H1 (cell line): ENCODE measurements around the gene UBE2V1. TPM values are rescaled to one million over a fixed set of nuclear protein-coding genes. Genes with fewer than 3 reads are reported as not detected.

Experiments
- CTCF ChIA-PET: fragments of 300-600 bp; sonication (Branson Sonifier 250); formaldehyde crosslinking; loops from one replicate; lab custom pipeline; 2021; ENCODE audit not compliant: partially characterized antibody; lab: Charles Lee
- POLR2A ChIA-PET: fragments of 300-600 bp; sonication (Branson Sonifier 250); formaldehyde crosslinking; loops from one replicate; lab custom pipeline; 2021; ENCODE audit warnings: inconsistent platforms; ENCODE audit not compliant: partially characterized antibody; lab: Charles Lee
- DNase-seq, 2 experiments: peaks; one replicate each; pipeline versions ENCODE4 v3.0.0 to v3.0.0-alpha.2; 2010 to 2022; ENCODE audit warnings: low spot score in 2 of 2, low read depth in 1 of 2, mixed read lengths in 1 of 2
- FAIRE-seq: peaks from 2 replicates; lab custom pipeline; 2011; peaks lifted over from hg19 to GRCh38; lab: Jason Lieb, UNC
- H2AFZ ChIP-seq: 2 replicates; pipeline ENCODE4 v1.8.1; 2012; ENCODE audit warnings: low read length, inconsistent platforms
- H2AK5ac ChIP-seq: 2 replicates; pipeline ENCODE4 v1.6.1; 2013; ENCODE audit warnings: low read depth, low read length
- H2BK120ac ChIP-seq: replicated peaks from 2 replicates; pipeline ENCODE3; 2013; ENCODE audit warnings: low read depth, low read length, inconsistent platforms
- H2BK12ac ChIP-seq: 2 replicates; pipeline ENCODE4 v1.6.1; 2013; ENCODE audit warnings: low read depth, low read length
- H2BK15ac ChIP-seq: 2 replicates; pipeline ENCODE4 v1.6.1; 2013; ENCODE audit warnings: low read length
- H2BK20ac ChIP-seq: 2 replicates; pipeline ENCODE4 v1.6.1; 2013; ENCODE audit warnings: low read length
- H2BK5ac ChIP-seq: 2 replicates; pipeline ENCODE4 v1.6.1; 2013; ENCODE audit warnings: low read depth, low read length
- H3K14ac ChIP-seq: 2 replicates; pipeline ENCODE4 v1.6.1; 2013; ENCODE audit warnings: inconsistent platforms; ENCODE audit not compliant: insufficient read length
- H3K18ac ChIP-seq: 2 replicates; pipeline ENCODE4 v1.6.1; 2013; ENCODE audit warnings: low read length; ENCODE audit errors: extremely low read depth
- H3K23ac ChIP-seq: 2 replicates; pipeline ENCODE4 v1.6.1; 2013; ENCODE audit warnings: inconsistent platforms; ENCODE audit not compliant: insufficient read length
- H3K23me2 ChIP-seq: 2 replicates; pipeline ENCODE4 v1.6.1; 2013; ENCODE audit warnings: low read depth, low read length
- H3K27ac ChIP-seq: 2 replicates; pipeline ENCODE4 v1.6.1; 2011; ENCODE audit warnings: low read depth, low read length, inconsistent platforms
- H3K27me3 ChIP-seq, 4 experiments: replicated peaks in 1 of 4; 1 replicate in 1 of 4; 2 replicates in 3 of 4; pipeline versions ENCODE4 v1.6.1 to v1.8.1; 2011 to 2013; ENCODE audit warnings: low read length in 3 of 4, mild to moderate bottlenecking in 3 of 4, inconsistent platforms in 2 of 4, mixed read lengths in 2 of 4, moderate library complexity in 1 of 4; ENCODE audit not compliant: control insufficient read depth in 3 of 4, insufficient read depth in 3 of 4; ENCODE audit errors: extremely low read depth in 1 of 4
- H3K36me3 ChIP-seq, 4 experiments: 2 replicates each; pipeline versions ENCODE4 v1.6.1 to v1.8.1; 2011 to 2013; ENCODE audit warnings: mild to moderate bottlenecking in 4 of 4, low read length in 3 of 4, moderate library complexity in 2 of 4, control low read depth in 1 of 4, inconsistent platforms in 1 of 4; ENCODE audit not compliant: insufficient read depth in 4 of 4, control insufficient read depth in 2 of 4
- H3K4ac ChIP-seq: replicated peaks from 2 replicates; pipeline ENCODE3; 2013; ENCODE audit warnings: low read length, low read depth, mixed read lengths, inconsistent platforms; ENCODE audit not compliant: insufficient read length
- H3K4me1 ChIP-seq, 4 experiments: replicated peaks in 1 of 4; 1 replicate in 1 of 4; 2 replicates in 3 of 4; pipeline versions ENCODE4 v1.6.1 to v1.8.1; 2011 to 2013; ENCODE audit warnings: low read length in 3 of 4, inconsistent platforms in 2 of 4, mixed read lengths in 1 of 4; ENCODE audit not compliant: insufficient read depth in 4 of 4, control insufficient read depth in 3 of 4
- H3K4me2 ChIP-seq, 2 experiments: 2 replicates each; pipeline versions ENCODE4 v1.6.1 to v1.8.1; 2011 to 2013; ENCODE audit warnings: low read depth in 2 of 2, low read length in 2 of 2, control low read depth in 1 of 2, inconsistent platforms in 1 of 2, mild to moderate bottlenecking in 1 of 2; ENCODE audit not compliant: insufficient read depth in 1 of 2
- H3K4me3 ChIP-seq, 4 experiments: fragments of 200-600, 300-600 bp in 1 of 4; sonication (generic), shearing (Covaris generic), sonication (Bioruptor Twin) in 1 of 4; 2 replicates each; pipeline versions ENCODE4 v1.5.1 to v1.8.1; 2011 to 2016; ENCODE audit warnings: low read length in 4 of 4, low read depth in 3 of 4, control low read depth in 2 of 4, inconsistent platforms in 2 of 4, mild to moderate bottlenecking in 2 of 4, mixed read lengths in 1 of 4, moderate library complexity in 1 of 4; ENCODE audit not compliant: insufficient read depth in 2 of 4; ENCODE audit errors: extremely low read depth in 1 of 4
- H3K56ac ChIP-seq: replicated peaks from 2 replicates; pipeline ENCODE3; 2013; ENCODE audit warnings: low read depth, mild to moderate bottlenecking, mixed read lengths, low read length, inconsistent platforms; ENCODE audit not compliant: insufficient read length
- H3K79me1 ChIP-seq: 2 replicates; pipeline ENCODE4 v1.6.1; 2013; ENCODE audit warnings: low read depth, low read length, control low read depth
- H3K79me2 ChIP-seq, 2 experiments: 2 replicates each; pipeline versions ENCODE4 v1.6.1 to v1.8.1; 2012 to 2013; ENCODE audit warnings: low read length in 2 of 2, mild to moderate bottlenecking in 2 of 2, inconsistent platforms in 1 of 2; ENCODE audit not compliant: insufficient read depth in 2 of 2, control insufficient read depth in 1 of 2
- H3K9ac ChIP-seq, 4 experiments: replicated peaks in 1 of 4; 1 replicate in 1 of 4; 2 replicates in 3 of 4; pipeline versions ENCODE4 v1.6.1 to v1.8.1; 2011 to 2013; ENCODE audit warnings: low read depth in 3 of 4, low read length in 3 of 4, control low read depth in 2 of 4, mild to moderate bottlenecking in 2 of 4, moderate library complexity in 2 of 4, inconsistent platforms in 1 of 4; ENCODE audit errors: extremely low read depth in 1 of 4
- H3K9me3 ChIP-seq, 2 experiments: 2 replicates each; pipeline versions ENCODE4 v1.6.1 to v1.8.1; 2012 to 2013; ENCODE audit warnings: mild to moderate bottlenecking in 2 of 2, moderate library complexity in 2 of 2, control low read depth in 1 of 2, inconsistent platforms in 1 of 2, low read depth in 1 of 2, low read length in 1 of 2, mixed read lengths in 1 of 2; ENCODE audit not compliant: insufficient read depth in 2 of 2
- H4K20me1 ChIP-seq, 2 experiments: replicated peaks in 1 of 2; 2 replicates each; pipeline versions ENCODE3 to v1.8.1; 2011 to 2013; ENCODE audit warnings: inconsistent platforms in 2 of 2, low read length in 2 of 2, mild to moderate bottlenecking in 1 of 2; ENCODE audit not compliant: insufficient read depth in 2 of 2, control insufficient read depth in 1 of 2
- H4K5ac ChIP-seq: 2 replicates; pipeline ENCODE4 v1.6.1; 2013; ENCODE audit warnings: low read length, low read depth, mixed read lengths, inconsistent platforms; ENCODE audit not compliant: insufficient read length
- H4K8ac ChIP-seq: 2 replicates; pipeline ENCODE4 v1.8.0; 2013; ENCODE audit warnings: mild to moderate bottlenecking, moderate library complexity, low read length, inconsistent platforms; ENCODE audit not compliant: insufficient read depth; ENCODE audit errors: extremely low read depth
- H4K91ac ChIP-seq: replicated peaks from 2 replicates; pipeline ENCODE3; 2013; ENCODE audit warnings: low read length, mixed read lengths, inconsistent platforms; ENCODE audit not compliant: insufficient read length
- CHD1 ChIP-seq: IDR thresholded peaks from 2 replicates; pipeline ENCODE4 v1.6.1; 2012; ENCODE audit warnings: low read depth, low read length, improper control_type of control experiment
- KDM5A ChIP-seq: fragments of 200-600 bp; IDR thresholded peaks from 2 replicates; pipeline ENCODE4 v1.7.1; 2012; ENCODE audit warnings: mild to moderate bottlenecking, low read length, inconsistent platforms, mixed read lengths
- NANOG ChIP-seq: IDR thresholded peaks from 2 replicates; pipeline ENCODE4 v1.6.1; 2011; ENCODE audit warnings: low read length, low read depth, mild to moderate bottlenecking, inconsistent platforms; ENCODE audit not compliant: insufficient read depth, poor library complexity, severe bottlenecking
- RFX5 ChIP-seq: IDR thresholded peaks from 2 replicates; pipeline ENCODE4 v1.6.1; 2011; ENCODE audit warnings: low read depth, low read length, improper control_type of control experiment, borderline replicate concordance
- SAP30 ChIP-seq: fragments of 300-600 bp; sonication (generic); IDR thresholded peaks from 2 replicates; pipeline ENCODE4 v1.7.1; 2012; ENCODE audit warnings: low read length, moderate library complexity, mild to moderate bottlenecking, inconsistent platforms; ENCODE audit not compliant: insufficient read depth, insufficient replicate concordance
- SIN3A ChIP-seq, 2 experiments: IDR thresholded peaks in 1 of 2; conservative IDR thresholded peaks in 1 of 2; 2 replicates each; pipeline ENCODE4 v1.6.1; 2011 to 2012; ENCODE audit warnings: low read length in 2 of 2, improper control_type of control experiment in 1 of 2, low read depth in 1 of 2, mild to moderate bottlenecking in 1 of 2
- TBP ChIP-seq: IDR thresholded peaks from 2 replicates; pipeline ENCODE4 v1.6.1; 2011; ENCODE audit warnings: low read depth, low read length, improper control_type of control experiment
- TEAD4 ChIP-seq: IDR thresholded peaks from 2 replicates; pipeline ENCODE4 v1.6.1; 2012; ENCODE audit warnings: low read depth, low read length, inconsistent platforms, mixed read lengths
- WGBS, 2 experiments: shearing (Covaris generic) in 1 of 2; methylation state at CpG; one replicate each; pipeline versions ENCODE4 v1.1.6 to v1.1.7; 2013 to 2015; ENCODE audit warnings: low lambda C conversion rate in 2 of 2, mixed read lengths in 2 of 2, inconsistent platforms in 1 of 2, low coverage in 1 of 2, missing lambda C conversion rate in 1 of 2; ENCODE audit not compliant: insufficient replicate concordance in 2 of 2, insufficient coverage in 1 of 2, insufficient read length in 1 of 2; ENCODE audit errors: extremely low coverage in 1 of 2, missing lambda C conversion rate in 1 of 2; 5-methylcytosine and 5-hydroxymethylcytosine counted together
- polyA plus RNA-seq, 7 experiments: library from polyadenylated mRNA; depleted of rRNA in 3 of 7; stranded (reverse) in 5 of 7; unstranded in 2 of 7; fragments of >200 nt in 5 of 7; fragments of 200-250 nt in 2 of 7; gene quantifications; 1 replicate in 5 of 7; 2 replicates in 1 of 7; 4 replicates in 1 of 7; pipeline versions ENCODE4 v1.2.1 to v1.2.3, GENCODE V29; 2011 to 2013; ENCODE audit warnings: missing spikeins in 2 of 7, mixed read lengths in 2 of 7
- total RNA-seq: library from RNA; stranded (reverse); fragmentation: NEBNext Ultra II Directional; extraction: Animal tissue kit (Norgen Biotek cat#: 25700); gene quantifications from 2 replicates; pipeline ENCODE4 v1.2.1, GENCODE V29; 2021

Gene UBE2V1
- total and polyA plus RNA-seq, 2 of the 8 experiments (the other 6 are each of a cell fraction or from before 2014, with no cell fraction given) = 141 to 184 TPM

GRCh38 chr20:50130356-50130723, 17.4 kb upstream of the UBE2V1 start:
- no peak overlapping the region for H3K4me2 ChIP-seq
- H2AFZ ChIP-seq = no peak overlapping the region
- H3K23ac ChIP-seq = no peak overlapping the region
- H2BK12ac ChIP-seq = no peak overlapping the region
- H3K36me3 ChIP-seq = peaks cover 6 to 42% (median 23%) of the 10 kb centered on the region in 4 experiments; a peak in 5 of 8 replicates
- H4K20me1 ChIP-seq = peaks cover 3 to 24% of the 10 kb centered on the region in 2 experiments
- TF ChIP-seq RFX5 = no peak
- TF ChIP-seq SAP30 = no peak
- no peak for TF ChIP-seq SIN3A (conservative IDR thresholded peaks at IDR 0.05 in 1 of 2, IDR thresholded peaks at IDR 0.05 in 1 of 2; ENCODE audit: low read depth in 1 of 2, low read length in 2 of 2)
- no peak for TF ChIP-seq CHD1
- TF ChIP-seq TBP = no peak
- no peak for TF ChIP-seq KDM5A
- no peak for TF ChIP-seq TEAD4
- no peak for TF ChIP-seq NANOG
- H3K23me2 ChIP-seq = no peaks in the 10 kb centered on the region
- H4K8ac ChIP-seq = no peak overlapping the region
- no peak overlapping the region for H3K27ac ChIP-seq
- no peak overlapping the region for H2BK5ac ChIP-seq
- H3K27me3 ChIP-seq = no peaks in the 10 kb centered on the region
- 100% methylated on average over 1 of the region's 1 CpG; no CpG with 5 or more reads in 1 of the 2 experiments for WGBS, 2 experiments
- no peak overlapping the region for H2BK120ac ChIP-seq
- FAIRE-seq (no peak), DNase-seq (no peak)
- no peaks in the 10 kb centered on the region for H3K79me2 ChIP-seq
- no peak overlapping the region for H3K18ac ChIP-seq
- no peak overlapping the region for H3K9ac ChIP-seq
- H3K4me1 ChIP-seq = no peaks in the 10 kb centered on the region
- no peak overlapping the region for H3K4ac ChIP-seq
- no peak overlapping the region for H2BK15ac ChIP-seq
- H3K56ac ChIP-seq = no peak overlapping the region
- no peak overlapping the region for H3K4me3 ChIP-seq
- no peak overlapping the region for H4K5ac ChIP-seq
- no peak overlapping the region for H3K14ac ChIP-seq
- H3K79me1 ChIP-seq = peaks cover 6% of the 10 kb centered on the region
- H3K9me3 ChIP-seq = no peaks in the 10 kb centered on the region
- ChIA-PET POLR2A (interaction anchor here (1.0 to 1.3 kb wide), 2 partner anchors 13 to 21 kb away, joined by 3 read pairs; no protein-coding TSS in a partner anchor), CTCF (interaction anchor here (1.1 to 8.5 kb wide), 4 partner anchors 8 to 19 kb away, joined by 3 to 92 read pairs (median 4); no protein-coding TSS in a partner anchor)
- no peak overlapping the region for H2BK20ac ChIP-seq
- H2AK5ac ChIP-seq = no peak overlapping the region
- H4K91ac ChIP-seq = no peak overlapping the region
